Erythroblast (primary cell): Measurements from ENCODE around the gene ACLY.

Experiments
- GATA1 ChIP-seq: IDR thresholded peaks from 2 replicates; pipeline ENCODE4 v1.6.1; 2011; ENCODE audit warnings: low read depth, mild to moderate bottlenecking, control low read depth, low read length, moderate library complexity
- POLR2A ChIP-seq: IDR thresholded peaks from 2 replicates; pipeline ENCODE4 v1.6.1; 2011; ENCODE audit warnings: mild to moderate bottlenecking, low read length

DNA sequence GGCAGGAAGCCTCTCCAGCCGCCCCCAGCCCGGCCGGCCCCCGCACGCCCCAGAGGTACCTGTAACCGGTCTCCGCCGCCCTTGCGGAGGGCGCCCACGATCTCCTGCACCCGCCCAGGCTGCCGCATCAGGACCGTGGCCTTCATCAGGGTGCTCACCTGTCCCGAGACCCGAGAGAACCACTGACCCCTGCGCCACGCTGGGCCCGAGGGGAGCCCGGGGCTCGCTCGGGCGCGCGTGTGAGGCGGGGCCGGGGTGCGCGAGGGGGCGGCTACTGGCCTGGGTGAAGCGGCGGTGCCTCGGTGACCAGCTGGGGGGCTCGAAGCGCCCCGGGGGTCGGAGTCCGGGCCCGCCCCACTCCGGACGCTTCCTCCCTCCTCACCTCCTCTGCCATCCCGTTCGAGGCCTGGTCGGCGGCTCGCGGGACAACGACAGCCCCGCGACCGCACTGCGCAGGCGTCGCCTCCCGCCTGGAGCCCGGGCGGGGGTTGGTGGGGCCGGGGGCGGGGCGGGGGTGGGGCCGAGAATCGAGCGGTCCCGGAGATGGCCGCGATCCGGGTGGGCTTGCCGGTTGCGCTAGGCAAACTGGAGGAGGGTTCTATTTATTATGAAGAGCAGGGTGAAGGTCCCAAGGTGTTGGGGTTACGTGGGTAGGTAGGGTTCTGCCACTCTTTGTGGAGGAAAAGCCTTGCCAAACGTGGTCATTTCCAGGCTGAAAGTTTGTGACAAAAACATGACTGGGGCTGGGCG, 82.8 kb downstream of the ACLY start, which contains the start of gene NT5C3B:
- TF ChIP-seq POLR2A (no peak), GATA1 (no peak)
